ENCODE measurements around the gene FNDC1.

DNA sequence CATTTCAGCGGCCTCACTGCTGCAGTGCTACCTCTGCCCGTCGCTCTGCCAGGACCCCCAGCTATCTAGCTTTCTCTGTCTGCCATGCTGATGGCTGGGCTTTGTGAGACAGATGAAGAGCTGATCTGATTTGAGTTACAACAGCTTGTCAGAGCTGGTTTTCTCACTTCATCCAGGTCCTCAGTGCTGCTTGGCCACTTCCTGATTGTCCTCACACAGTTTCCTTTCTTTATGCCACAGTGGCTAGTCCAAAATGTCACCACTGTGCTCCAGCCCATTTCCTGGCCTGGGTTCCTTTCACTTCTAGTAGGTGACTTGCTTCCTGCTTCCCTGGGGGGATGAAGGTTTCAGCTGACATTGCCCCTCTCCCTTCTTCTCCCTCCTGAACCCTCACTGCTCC is 35.4 kb downstream of the FNDC1 start:
- no peak for TF ChIP-seq CTCF (IDR thresholded peaks at IDR 0.05)
- TF ChIP-seq POLR2A (IDR thresholded peaks at IDR 0.05): no peak

Data from lower leg skin (tissue), 3 donors.